Central memory CD8-positive, alpha-beta T cell (primary cell): ENCODE measurements around the gene ANKRD24.
"Not testable (repeated sequence)": the region's sequence is repeated elsewhere in the genome, so short reads cannot be mapped to it uniquely, and the experiment has no call there.

Experiments used
- ATAC-seq: fragments of 150-1000 bp; cut with Tn5 transposase; replicated peaks from 2 replicates; pipeline ENCODE4 v1.10.0; 2022; ENCODE audit warnings: mild to moderate bottlenecking, moderate FRiP score, moderate number of reproducible peaks; ENCODE audit not compliant: poor library complexity, severe bottlenecking; ENCODE audit errors: extremely low read depth
- DNase-seq, 2 donors: peaks; one replicate each; pipeline ENCODE4 v3.0.0; 2021; ENCODE audit warnings: low spot score in 2 of 2
- H3K27ac Mint-ChIP-seq: one replicate; pipeline ENCODE4 v1.8.0; 2022; ENCODE audit warnings: low read depth, mild to moderate bottlenecking, moderate library complexity, mixed read lengths
- H3K27me3 Mint-ChIP-seq: one replicate; pipeline ENCODE4 v1.8.0; 2022; ENCODE audit warnings: mixed read lengths
- H3K36me3 Mint-ChIP-seq: one replicate; pipeline ENCODE4 v1.8.0; 2022; ENCODE audit warnings: mild to moderate bottlenecking, moderate library complexity, mixed read lengths; ENCODE audit not compliant: insufficient read depth
- H3K4me1 Mint-ChIP-seq: one replicate; pipeline ENCODE4 v1.8.0; 2022; ENCODE audit warnings: mixed read lengths
- H3K4me3 Mint-ChIP-seq: one replicate; pipeline ENCODE4 v1.8.0; 2022; ENCODE audit warnings: mild to moderate bottlenecking, moderate library complexity, mixed read lengths
- H3K9me3 Mint-ChIP-seq: one replicate; pipeline ENCODE4 v1.8.0; 2022; ENCODE audit warnings: mixed read lengths

ANKRD24 gene

GRCh38 chr19:4257025-4257424 is 74.5 kb downstream of the ANKRD24 start:
- no peak for DNase-seq
- no peak overlapping the region for H3K27ac Mint-ChIP-seq

GRCh38 chr19:4258181-4258580 is 75.7 kb downstream of the ANKRD24 start:
- H3K27me3 Mint-ChIP-seq: no peaks in the 10 kb centered on the region
- no peak overlapping the region for H3K27ac Mint-ChIP-seq
- peaks cover 77% of the 10 kb centered on the region for H3K36me3 Mint-ChIP-seq

More at GRCh38 chr19:4257025-4257424, 74.5 kb downstream of the ANKRD24 start:
- Mint-ChIP-seq H3K27me3 (no peaks in the 10 kb centered on the region), H3K4me3 (no peak overlapping the region), H3K36me3 (peaks cover 74% of the 10 kb centered on the region), H3K4me1 (no peaks in the 10 kb centered on the region), H3K9me3 (no peaks in the 10 kb centered on the region)
- ATAC-seq: no peak

GRCh38 chr19:4260613-4261191 is 78.2 kb downstream of the ANKRD24 start:
- H3K4me3 Mint-ChIP-seq: no peak overlapping the region
- peaks cover 73% of the 10 kb centered on the region for H3K36me3 Mint-ChIP-seq
- no peak overlapping the region for H3K27ac Mint-ChIP-seq
- no peaks in the 10 kb centered on the region for H3K27me3 Mint-ChIP-seq
- H3K9me3 Mint-ChIP-seq: no peaks in the 10 kb centered on the region
- no peak for ATAC-seq
- peaks cover 8% of the 10 kb centered on the region for H3K4me1 Mint-ChIP-seq
- no peak for DNase-seq

More at GRCh38 chr19:4258181-4258580, 75.7 kb downstream of the ANKRD24 start:
- no peak for ATAC-seq
- DNase-seq: no peak
- Mint-ChIP-seq H3K4me3 (no peak overlapping the region), H3K4me1 (no peaks in the 10 kb centered on the region), H3K9me3 (no peaks in the 10 kb centered on the region)

GRCh38 chr19:4264812-4265211 is 82.3 kb downstream of the ANKRD24 start:
- ATAC-seq (peak; percentile 84), DNase-seq (peak in 1 of 2 donors; percentile 12)
- Mint-ChIP-seq H3K27me3 (no peaks in the 10 kb centered on the region), H3K36me3 (peaks cover 73% of the 10 kb centered on the region), H3K4me1 (peaks cover 28% of the 10 kb centered on the region), H3K27ac (peak overlapping the region; percentile 85), H3K4me3 (peak overlapping the region; percentile 49), H3K9me3 (no peaks in the 10 kb centered on the region)

GRCh38 chr19:4266253-4267000 is 83.9 kb downstream of the ANKRD24 start:
- Mint-ChIP-seq H3K27me3 (no peaks in the 10 kb centered on the region), H3K36me3 (peaks cover 73% of the 10 kb centered on the region), H3K4me3 (no peak overlapping the region), H3K4me1 (peaks cover 28% of the 10 kb centered on the region), H3K27ac (peak overlapping the region; percentile 85), H3K9me3 (no peaks in the 10 kb centered on the region)
- no peak for DNase-seq
- ATAC-seq: no peak

- Mint-ChIP-seq H3K27ac (no peak overlapping the region), H3K4me3 (no peak overlapping the region), H3K36me3 (peaks cover 65% of the 10 kb centered on the region), H3K9me3 (no peaks in the 10 kb centered on the region), H3K4me1 (peaks cover 28% of the 10 kb centered on the region), H3K27me3 (no peaks in the 10 kb centered on the region)
- ATAC-seq (no peak), DNase-seq (peak; percentile 16 to 42)
Measured at GRCh38 chr19:4267101-4267900, 84.8 kb downstream of the ANKRD24 start.

GRCh38 chr19:4267901-4268815 is 85.7 kb downstream of the ANKRD24 start:
- DNase-seq: no peak
- ATAC-seq: no peak
- Mint-ChIP-seq H3K36me3 (peaks cover 58% of the 10 kb centered on the region), H3K27me3 (no peaks in the 10 kb centered on the region), H3K4me3 (no peak overlapping the region), H3K4me1 (peaks cover 28% of the 10 kb centered on the region), H3K27ac (no peak overlapping the region), H3K9me3 (no peaks in the 10 kb centered on the region)

- Mint-ChIP-seq H3K36me3 (peaks cover 54% of the 10 kb centered on the region), H3K9me3 (no peaks in the 10 kb centered on the region), H3K4me3 (no peak overlapping the region), H3K27me3 (no peaks in the 10 kb centered on the region), H3K27ac (no peak overlapping the region), H3K4me1 (peaks cover 28% of the 10 kb centered on the region)
- DNase-seq: no peak
- no peak for ATAC-seq
Measured at GRCh38 chr19:4268816-4269430, 86.4 kb downstream of the ANKRD24 start.

GRCh38 chr19:4272894-4273293 is 90.4 kb downstream of the ANKRD24 start:
- no peaks in the 10 kb centered on the region for H3K9me3 Mint-ChIP-seq
- DNase-seq (no peak), ATAC-seq (no peak)
- H3K27ac Mint-ChIP-seq: peak overlapping the region; percentile 78
- H3K36me3 Mint-ChIP-seq: peaks cover 28% of the 10 kb centered on the region
- H3K4me3 Mint-ChIP-seq: no peak overlapping the region
- H3K4me1 Mint-ChIP-seq: peaks cover 6% of the 10 kb centered on the region
- no peaks in the 10 kb centered on the region for H3K27me3 Mint-ChIP-seq

- not testable (repeated sequence) for ATAC-seq, H3K27me3 Mint-ChIP-seq, H3K4me1 Mint-ChIP-seq, H3K27ac Mint-ChIP-seq, DNase-seq, H3K4me3 Mint-ChIP-seq, H3K9me3 Mint-ChIP-seq
- peaks cover 19% of the 10 kb centered on the region for H3K36me3 Mint-ChIP-seq
Measured at GRCh38 chr19:4274321-4274686, 91.8 kb downstream of the ANKRD24 start.
